AG04450 (cell line): ENCODE data around the gene PXDN. TPM values are rescaled to one million over a fixed set of nuclear protein-coding genes. Genes with fewer than 3 reads are reported as not detected.

Experiments used
- CTCF ChIA-PET: fragments of 300-600, 350-600 bp; formaldehyde crosslinking; extraction: SDS; loops from one replicate; lab custom pipeline; 2022; ENCODE audit warnings: antibody characterized with exemption, inconsistent platforms; lab: Charles Lee
- POLR2A ChIA-PET: fragments of 350-600 bp; formaldehyde crosslinking; extraction: SDS; loops from one replicate; lab custom pipeline; 2021; ENCODE audit warnings: antibody characterized with exemption, inconsistent platforms; lab: Yijun Ruan, JAX
- DNase-seq: peaks from one replicate; pipeline ENCODE4 v3.0.0-alpha.2; 2011; ENCODE audit warnings: low read depth, low spot score
- H3K27ac ChIP-seq: one replicate; pipeline ENCODE4 v1.5.1; 2012; ENCODE audit warnings: low read depth, low read length, control low read depth
- H3K27me3 ChIP-seq: one replicate; pipeline ENCODE4 v1.6.0; 2012; ENCODE audit warnings: low read length; ENCODE audit not compliant: control insufficient read depth, insufficient read depth
- H3K4me3 ChIP-seq: 2 replicates; pipeline ENCODE4 v1.5.1; 2011; ENCODE audit warnings: mild to moderate bottlenecking, low read depth, low read length, control low read depth
- H3K9me3 ChIP-seq: 2 replicates; pipeline ENCODE4 v1.5.1; 2012; ENCODE audit warnings: low read length; ENCODE audit not compliant: control insufficient read depth, insufficient read depth
- CTCF ChIP-seq: IDR thresholded peaks from 2 replicates; pipeline ENCODE4 v1.5.1; 2011; ENCODE audit warnings: low read depth, low read length, control low read depth, inconsistent platforms
- polyA plus RNA-seq: library from polyadenylated mRNA; depleted of rRNA; stranded (reverse); fragments of >200 nt; gene quantifications from 2 replicates; pipeline ENCODE4 v1.2.3, GENCODE V29; 2011

PXDN gene
- polyA plus RNA-seq, 1 experiment, result 271 TPM

DNA sequence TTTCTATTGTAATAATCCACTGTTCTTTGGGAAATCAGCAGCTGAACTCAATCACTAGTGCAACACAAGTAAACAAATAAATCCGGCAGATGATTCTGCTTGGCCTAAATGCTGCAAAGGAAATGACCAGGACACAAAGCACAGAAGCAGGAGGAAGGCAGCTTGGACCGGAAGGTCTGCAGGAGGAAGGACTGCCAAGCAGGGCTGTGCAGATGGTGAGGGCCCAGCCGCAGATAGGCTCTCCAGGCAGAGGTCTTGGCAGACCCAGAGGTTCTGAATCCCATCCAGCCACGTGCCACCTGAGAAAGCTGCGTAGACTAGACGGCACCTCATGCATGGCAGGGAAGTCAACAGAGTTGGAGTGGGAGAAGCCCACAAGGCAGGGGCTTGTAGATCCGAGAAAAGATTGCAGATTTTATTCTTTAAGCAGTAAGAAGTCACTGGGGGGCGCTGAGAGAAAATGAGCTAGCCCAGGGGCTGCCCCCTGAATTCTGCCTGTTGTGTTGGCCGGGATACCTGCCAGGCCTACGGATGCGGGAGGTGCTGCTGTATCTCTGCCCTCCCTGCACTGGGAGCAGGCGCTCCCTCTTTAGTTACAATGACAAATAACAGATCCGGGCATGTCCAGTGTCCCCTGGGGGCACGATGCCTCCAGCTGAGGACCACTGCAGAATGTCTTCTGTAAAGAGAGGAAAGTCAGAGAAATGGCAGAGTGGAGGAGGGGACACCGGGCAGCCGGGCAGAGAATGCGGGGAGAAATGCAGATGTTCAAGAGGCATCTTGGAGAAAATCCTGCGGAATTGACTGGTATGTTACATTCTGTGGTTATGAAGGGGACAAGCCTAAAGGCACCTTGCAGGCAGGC, 153.5 kb downstream of the PXDN start:
- no peaks in the 10 kb centered on the region for H3K27me3 ChIP-seq
- H3K9me3 ChIP-seq, result no peaks in the 10 kb centered on the region; the same call in 1 of the 2 replicates
- DNase-seq, result no peak
- no peak overlapping the region for H3K27ac ChIP-seq
- POLR2A ChIA-PET, result no interaction called here
- no peak overlapping the region for H3K4me3 ChIP-seq
- no peak for TF ChIP-seq CTCF
- CTCF ChIA-PET, result interaction anchor here (0.7 to 3.9 kb wide), 4 partner anchors 40 to 227 kb away, joined by 3 to 22 read pairs (median 3); no protein-coding TSS in a partner anchor

DNA sequence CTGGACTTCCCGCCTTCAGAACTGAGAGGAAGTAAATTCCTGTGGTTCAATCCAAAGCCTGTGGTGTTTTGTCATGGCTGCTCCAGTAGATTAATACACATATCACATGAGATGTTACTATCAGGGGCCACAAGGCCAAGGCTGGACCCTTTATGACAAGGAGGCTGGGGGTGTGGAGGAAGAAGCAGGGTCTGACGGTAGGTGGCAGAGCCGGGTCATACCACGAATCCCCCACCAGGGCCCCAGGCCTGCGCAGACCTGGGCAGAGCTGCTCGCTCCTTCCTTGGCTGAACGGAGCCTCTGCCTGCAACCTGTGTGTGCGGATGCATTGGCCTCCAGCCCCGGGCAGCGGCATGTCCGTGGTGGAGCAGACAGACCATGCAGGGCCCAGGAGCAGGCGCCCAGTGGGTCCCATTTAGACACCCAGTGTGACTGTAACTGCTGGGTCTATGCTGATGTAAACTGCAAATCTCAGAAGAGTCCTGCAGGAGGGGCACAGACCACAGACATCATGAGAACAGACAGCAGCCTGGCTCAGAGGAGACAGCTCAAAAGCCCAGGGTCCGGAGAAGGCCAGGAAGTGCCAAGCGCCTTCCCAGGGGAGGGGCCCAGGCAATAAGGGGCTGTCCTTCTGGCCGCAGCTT, 155.2 kb downstream of the PXDN start:
- ChIA-PET CTCF (interaction anchor here (0.8 kb wide), 1 partner anchor 180 kb away, joined by 4 read pairs; no protein-coding TSS in a partner anchor), POLR2A (no interaction called here)
- Histone ChIP-seq H3K4me3 (no peak overlapping the region), H3K27me3 (peaks cover 4% of the 10 kb centered on the region), H3K9me3 (no peaks in the 10 kb centered on the region; the same call in 1 of the 2 replicates), H3K27ac (no peak overlapping the region)
- no peak; the same call in 1 of the 2 replicates for TF ChIP-seq CTCF
- no peak for DNase-seq

DNA sequence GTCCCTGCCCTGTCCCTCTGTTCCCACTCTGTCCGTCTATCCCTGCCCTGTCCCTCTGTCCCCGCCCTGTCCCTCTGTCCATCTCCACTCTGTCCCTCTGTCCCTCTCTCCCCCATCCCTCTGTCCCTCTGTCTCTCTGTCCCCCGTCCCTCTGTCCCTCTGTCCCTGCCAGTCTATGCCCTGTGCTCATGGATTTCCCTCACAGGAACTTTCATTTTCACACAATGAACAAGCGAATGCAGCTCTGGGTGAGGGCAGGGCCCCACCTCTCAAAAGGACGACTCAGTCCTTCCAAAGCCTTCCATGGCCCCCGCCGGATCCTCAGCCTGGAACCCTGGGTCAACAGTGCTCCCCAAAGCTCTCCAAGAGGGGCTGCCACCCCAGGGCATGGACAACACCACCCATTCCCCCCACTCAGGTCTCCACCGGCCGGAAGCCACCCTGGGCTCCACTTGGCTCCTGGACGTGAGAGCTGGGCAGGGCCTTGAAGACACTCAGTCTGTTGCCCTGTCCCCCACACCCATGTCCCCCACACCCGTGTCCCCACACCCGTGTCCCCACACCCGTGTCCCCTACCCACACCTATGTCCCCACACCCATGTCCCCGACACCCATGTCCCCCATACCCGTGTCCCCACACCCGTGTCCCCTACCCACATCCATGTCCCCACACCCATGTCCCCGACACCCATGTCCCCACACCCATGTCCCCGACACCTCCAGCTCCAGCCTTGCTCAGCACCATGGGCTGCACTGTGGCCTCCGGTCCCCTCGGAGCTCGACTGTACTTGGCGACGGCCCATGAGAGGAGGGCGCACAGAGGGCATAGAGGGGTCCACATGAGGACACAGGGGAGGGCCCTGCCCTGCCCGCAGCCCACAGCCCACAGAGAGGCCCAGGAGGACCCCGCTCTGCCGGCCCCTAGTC, 156.0 kb downstream of the PXDN start:
- Histone ChIP-seq H3K27me3 (peaks cover 4% of the 10 kb centered on the region), H3K9me3 (no peaks in the 10 kb centered on the region; the same call in 1 of the 2 replicates), H3K27ac (no peak overlapping the region), H3K4me3 (no peak overlapping the region)
- TF ChIP-seq CTCF, result no peak
- CTCF ChIA-PET, result no interaction called here
- no peak for DNase-seq
- POLR2A ChIA-PET, result no interaction called here

GRCh38 chr2:1586923-1587840, 157.1 kb downstream of the PXDN start:
- DNase-seq, result no peak
- H3K4me3 ChIP-seq, result no peak overlapping the region
- TF ChIP-seq CTCF, result no peak
- no peak overlapping the region for H3K27ac ChIP-seq
- POLR2A ChIA-PET, result no interaction called here
- no peaks in the 10 kb centered on the region; the same call in 1 of the 2 replicates for H3K9me3 ChIP-seq
- peaks cover 7% of the 10 kb centered on the region for H3K27me3 ChIP-seq
- CTCF ChIA-PET, result interaction anchor here (0.8 to 0.9 kb wide), 2 partner anchors 164 to 231 kb away, joined by 3 to 4 read pairs; no protein-coding TSS in a partner anchor
